Measurements from ENCODE around the gene ARL2BP. TPM values are rescaled to one million over a fixed set of nuclear protein-coding genes. Genes with fewer than 3 reads are reported as not detected.

ARL2BP gene
- total and polyA plus RNA-seq, 2 of the 13 experiments (the other 11 are each of a cell fraction or from before 2014, with no cell fraction given), result 64.3 to 67.6 TPM

- TF ChIP-seq ZNF354B (CRISPR knock-in tag; IDR thresholded peaks at IDR 0.05) (peak; percentile 19; the same call in 1 of the 2 replicates), PAX8 (CRISPR knock-in tag; IDR thresholded peaks at IDR 0.05; ENCODE audit: borderline replicate concordance) (peak; percentile 85; the same call in 1 of the 2 replicates), NR0B2 (CRISPR knock-in tag; IDR thresholded peaks at IDR 0.05) (peak; percentile 55), SNAPC5 (CRISPR knock-in tag; IDR thresholded peaks at IDR 0.05; ENCODE audit: borderline replicate concordance) (peak; percentile 94; the same call in 1 of the 2 replicates), MTF1 (CRISPR knock-in tag; IDR thresholded peaks at IDR 0.05) (no peak), CTCF (CRISPR knock-in tag; IDR thresholded peaks at IDR 0.05) (no peak; the same call in none of the 2 replicates), ZFP91 (CRISPR knock-in tag; IDR thresholded peaks at IDR 0.05; ENCODE audit: borderline replicate concordance) (peak; percentile 93), TFDP2 (CRISPR knock-in tag; IDR thresholded peaks at IDR 0.05) (peak; percentile 95), ZNF543 (CRISPR knock-in tag; IDR thresholded peaks at IDR 0.05) (peak; percentile 87), CEBPB (IDR thresholded peaks at IDR 0.05; ENCODE audit: borderline replicate concordance, low read depth, low read length) (no peak), NCOA1 (CRISPR knock-in tag; IDR thresholded peaks at IDR 0.05) (no peak), PLSCR1 (CRISPR knock-in tag; IDR thresholded peaks at IDR 0.05; ENCODE audit: borderline replicate concordance) (no peak), KDM3A (CRISPR knock-in tag; IDR thresholded peaks at IDR 0.05; ENCODE audit: low read depth) (peak; percentile 77), ZNF12 (CRISPR knock-in tag; IDR thresholded peaks at IDR 0.05) (no peak; the same call in 1 of the 2 replicates), E2F2 (CRISPR knock-in tag; IDR thresholded peaks at IDR 0.05; ENCODE audit: borderline replicate concordance) (peak; percentile 65; the same call in 1 of the 2 replicates), GATA4 (IDR thresholded peaks at IDR 0.05; ENCODE audit: borderline replicate concordance, low read depth) (peak; percentile 75; the same call in 1 of the 2 replicates), ZFP41 (CRISPR knock-in tag; IDR thresholded peaks at IDR 0.05; ENCODE audit: borderline replicate concordance) (peak; percentile 96; the same call in 1 of the 2 replicates), THAP11 (CRISPR knock-in tag; IDR thresholded peaks at IDR 0.05) (peak; percentile 79), ZNF160 (CRISPR knock-in tag; IDR thresholded peaks at IDR 0.05) (peak; percentile 87), MTA3 (CRISPR knock-in tag; IDR thresholded peaks at IDR 0.05) (no peak)
Measured at GRCh38 chr16:57244767-57245471, at the start of gene ARL2BP (continued).
